Measurements from ENCODE around the gene TREM2.

TREM2 gene

GRCh38 chr6:41147917-41148316 lies 15.0 kb downstream of the TREM2 start:
- no peak for TF ChIP-seq CTCF (IDR thresholded peaks at IDR 0.05; ENCODE audit: low read depth, low read length)
- in situ Hi-C loops (cut with HindIII; ENCODE audit: low sequenced_read_pairs): no loop called here
- no peak for DNase-seq (ENCODE audit: low read depth, low spot score)
- H3K4me3 ChIP-seq (ENCODE audit: low read depth, low read length): no peak overlapping the region

DNA sequence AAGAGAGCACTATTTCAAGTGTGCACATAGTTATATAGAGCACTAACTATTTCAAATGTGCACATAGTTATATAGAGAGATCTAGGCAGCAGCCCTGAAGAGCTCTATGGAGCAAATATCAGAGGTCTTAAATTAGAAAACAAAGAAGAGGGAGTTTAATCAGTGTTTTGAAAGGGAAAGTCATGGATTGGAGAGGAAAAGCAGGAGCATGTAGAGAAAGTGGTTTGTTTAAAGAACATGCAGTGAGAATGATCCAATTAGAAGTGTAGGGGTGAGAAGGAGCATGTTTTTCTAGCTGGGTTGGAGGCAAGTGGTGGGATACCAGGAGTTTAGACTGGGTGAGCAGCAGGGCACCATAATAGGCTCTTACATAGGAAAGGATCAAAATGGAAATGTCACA lies 26.0 kb downstream of the TREM2 start:
- in situ Hi-C loops (cut with HindIII; ENCODE audit: low sequenced_read_pairs): no loop called here
- H3K4me3 ChIP-seq (ENCODE audit: low read depth, low read length): no peak overlapping the region
- TF ChIP-seq CTCF (IDR thresholded peaks at IDR 0.05; ENCODE audit: low read depth, low read length): no peak
- no peak for DNase-seq (ENCODE audit: low read depth, low spot score)

GRCh38 chr6:41135062-41135832 lies 27.7 kb downstream of the TREM2 start:
- TF ChIP-seq CTCF (IDR thresholded peaks at IDR 0.05; ENCODE audit: low read depth, low read length): no peak
- in situ Hi-C loops (cut with HindIII; ENCODE audit: low sequenced_read_pairs): no loop called here
- DNase-seq (ENCODE audit: low read depth, low spot score): no peak
- no peak overlapping the region for H3K4me3 ChIP-seq (ENCODE audit: low read depth, low read length)

DNA sequence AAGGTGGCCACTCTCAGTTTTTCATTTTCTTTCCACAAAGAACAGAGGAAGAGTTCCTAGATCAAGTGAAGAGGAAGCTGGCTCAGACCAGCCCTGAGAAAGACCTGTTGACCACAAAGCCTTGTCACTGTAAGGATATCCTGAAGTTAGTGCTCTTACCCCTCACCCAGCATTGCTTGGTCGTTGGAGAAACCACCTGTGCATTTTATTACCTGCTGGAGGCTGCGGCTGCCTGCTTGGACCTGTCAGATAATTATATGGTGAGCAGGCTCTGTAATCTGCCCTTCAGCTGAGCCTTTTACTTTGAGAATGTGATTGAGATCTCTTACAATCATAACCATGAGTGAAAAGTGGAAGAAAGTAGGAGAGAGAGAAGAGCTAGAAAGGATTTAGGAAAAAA lies 30.7 kb downstream of the TREM2 start:
- in situ Hi-C loops (cut with HindIII; ENCODE audit: low sequenced_read_pairs): no loop called here
- DNase-seq (ENCODE audit: low read depth, low spot score): no peak
- H3K4me3 ChIP-seq (ENCODE audit: low read depth, low read length): no peak overlapping the region
- TF ChIP-seq CTCF (IDR thresholded peaks at IDR 0.05; ENCODE audit: low read depth, low read length): no peak

GRCh38 chr6:41125282-41125681 lies 37.6 kb downstream of the TREM2 start:
- no peak for DNase-seq (ENCODE audit: low read depth, low spot score)
- TF ChIP-seq CTCF (IDR thresholded peaks at IDR 0.05; ENCODE audit: low read depth, low read length): no peak
- H3K4me3 ChIP-seq (ENCODE audit: low read depth, low read length): no peak overlapping the region
- in situ Hi-C loops (cut with HindIII; ENCODE audit: low sequenced_read_pairs): no loop called here

DNA sequence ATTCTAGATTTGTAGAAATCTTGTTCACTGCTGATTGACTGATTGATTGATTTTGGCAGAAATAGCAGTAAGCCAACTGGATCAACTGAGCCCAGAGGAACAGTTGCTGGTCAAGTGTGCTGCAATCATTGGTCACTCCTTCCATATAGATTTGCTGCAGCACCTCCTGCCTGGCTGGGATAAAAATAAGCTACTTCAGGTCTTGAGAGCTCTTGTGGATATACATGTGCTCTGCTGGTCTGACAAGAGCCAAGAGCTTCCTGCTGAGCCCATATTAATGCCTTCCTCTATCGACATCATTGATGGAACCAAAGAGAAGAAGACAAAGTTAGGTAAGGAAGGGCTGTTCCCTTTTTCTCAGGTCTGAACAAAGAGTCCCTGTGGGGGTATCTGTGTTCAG lies 40.0 kb downstream of the TREM2 start:
- in situ Hi-C loops (cut with HindIII; ENCODE audit: low sequenced_read_pairs): no loop called here
- no peak for TF ChIP-seq CTCF (IDR thresholded peaks at IDR 0.05; ENCODE audit: low read depth, low read length)
- no peak overlapping the region for H3K4me3 ChIP-seq (ENCODE audit: low read depth, low read length)
- DNase-seq (ENCODE audit: low read depth, low spot score): no peak
